GM23338 (cell line): ENCODE measurements around the gene PDCD7. TPM values are rescaled to one million over a fixed set of nuclear protein-coding genes. Genes with fewer than 3 reads are reported as not detected.

Experiments used
- ATAC-seq: fragments of 200-7000 bp; cut with Tn5 transposase; 3 replicates; pipeline ENCODE4 v1.9.1; 2020
- DNase-seq: peaks from one replicate; pipeline ENCODE4 v3.0.0-alpha.2; 2015; ENCODE audit warnings: low spot score
- H2AFZ ChIP-seq: fragments of 200-600 bp; sonication (generic); 2 replicates; pipeline ENCODE4 v1.8.0; 2016; ENCODE audit warnings: antibody characterized with exemption, mild to moderate bottlenecking, moderate library complexity
- H3F3A ChIP-seq: fragments of 200-600 bp; sonication (generic); replicated peaks from 2 replicates; pipeline ENCODE4 v1.8.0; 2017; ENCODE audit warnings: antibody characterized with exemption, mixed run types, low read depth
- H3K27ac ChIP-seq: fragments of 200-600 bp; sonication (generic); 2 replicates; pipeline ENCODE4 v1.6.1; 2016; ENCODE audit warnings: low read depth
- H3K27me3 ChIP-seq: fragments of 200-600 bp; sonication (generic); 2 replicates; pipeline ENCODE4 v1.8.0; 2016; ENCODE audit warnings: mild to moderate bottlenecking, mixed run types, moderate library complexity; ENCODE audit not compliant: insufficient read depth
- H3K36me3 ChIP-seq: fragments of 200-600 bp; sonication (generic); 2 replicates; pipeline ENCODE4 v1.8.0; 2016; ENCODE audit warnings: mild to moderate bottlenecking; ENCODE audit not compliant: insufficient read depth
- H3K4me1 ChIP-seq: fragments of 200-600 bp; sonication (generic); 2 replicates; pipeline ENCODE4 v1.8.0; 2016; ENCODE audit warnings: mild to moderate bottlenecking, moderate library complexity; ENCODE audit not compliant: insufficient read depth
- H3K4me2 ChIP-seq: fragments of 200-600 bp; sonication (generic); 2 replicates; pipeline ENCODE4 v1.7.1; 2017; ENCODE audit warnings: mixed run types
- H3K4me3 ChIP-seq: fragments of 200-600 bp; sonication (generic); 2 replicates; pipeline ENCODE4 v1.6.1; 2016; ENCODE audit warnings: mixed run types
- H3K79me2 ChIP-seq: fragments of 200-600 bp; sonication (generic); replicated peaks from 2 replicates; pipeline ENCODE4 v1.8.0; 2017; ENCODE audit warnings: mild to moderate bottlenecking; ENCODE audit not compliant: insufficient read depth
- H3K9me2 ChIP-seq: fragments of 200-600 bp; sonication (generic); 2 replicates; pipeline ENCODE4 v1.8.0; 2017; ENCODE audit not compliant: insufficient read depth
- H4K20me1 ChIP-seq: fragments of 200-600 bp; sonication (generic); replicated peaks from 2 replicates; pipeline ENCODE4 v1.8.0; 2017; ENCODE audit warnings: mild to moderate bottlenecking; ENCODE audit not compliant: insufficient read depth
- H3K27ac Mint-ChIP-seq: 2 replicates; pipeline ENCODE4 v1.8.0; 2020; ENCODE audit warnings: inconsistent platforms, mild to moderate bottlenecking, moderate library complexity, mixed read lengths
- H3K27me3 Mint-ChIP-seq: 3 replicates; pipeline ENCODE4 v1.8.0; 2022; ENCODE audit warnings: low read depth, mild to moderate bottlenecking, moderate library complexity, mixed read lengths, inconsistent platforms; ENCODE audit not compliant: insufficient read depth, poor library complexity
- H3K36me3 Mint-ChIP-seq: 3 replicates; pipeline ENCODE4 v1.8.0; 2021; ENCODE audit warnings: low read depth, mild to moderate bottlenecking, inconsistent platforms, moderate library complexity, mixed read lengths
- H3K4me1 Mint-ChIP-seq: 3 replicates; pipeline ENCODE4 v1.8.0; 2020; ENCODE audit warnings: mild to moderate bottlenecking, inconsistent platforms, mixed read lengths
- H3K4me3 Mint-ChIP-seq: 3 replicates; pipeline ENCODE4 v1.8.0; 2021; ENCODE audit warnings: moderate library complexity, mild to moderate bottlenecking, inconsistent platforms, mixed read lengths
- H3K9me3 Mint-ChIP-seq: 3 replicates; pipeline ENCODE4 v1.8.0; 2020; ENCODE audit warnings: moderate library complexity, mild to moderate bottlenecking, inconsistent platforms, mixed read lengths
- EZH2phosphoT487 ChIP-seq: fragments of 200-600 bp; sonication (generic); IDR thresholded peaks from one replicate; pipeline ENCODE4 v1.8.1; 2018; ENCODE audit warnings: antibody characterized with exemption; ENCODE audit not compliant: unreplicated experiment
- ZNF462 ChIP-seq: fragments of 250-450 bp; sonication (Bioruptor Pico); IDR thresholded peaks from 2 replicates; pipeline ENCODE4 v1.5.0; 2020; ENCODE audit warnings: mild to moderate bottlenecking, moderate library complexity
- polyA plus RNA-seq: library from polyadenylated mRNA; unstranded; fragments of >200 nt; fragmentation: Nextera tagmentation; extraction: Ambion mirVana; gene quantifications from 2 replicates; pipeline ENCODE4 v1.2.1, GENCODE V29; 2016
- total RNA-seq: library from RNA; depleted of rRNA; stranded (reverse); fragments of >200 nt; shearing (Covaris generic); gene quantifications from 2 replicates; pipeline ENCODE4 v1.2.3, GENCODE V29; 2014
- TF ChIP-seq, protein P1 (sequence below): IDR thresholded peaks from 2 replicates; pipeline ENCODE4 v1.6.1; 2016; ENCODE audit warnings: antibody characterized with exemption
- TF ChIP-seq, protein P2 (sequence below), 2 experiments: fragments of 200-600 bp in 1 of 2; sonication (generic) in 1 of 2; conservative IDR thresholded peaks; 2 replicates each; pipeline versions ENCODE4 v1.5.1 to v1.6.1; 2016 to 2017; ENCODE audit warnings: antibody characterized with exemption in 2 of 2, low read depth in 2 of 2, mild to moderate bottlenecking in 2 of 2, moderate library complexity in 1 of 2

The PDCD7 gene
- total and polyA plus RNA-seq, 2 experiments from 2014 or later: 16.8 to 21.2 TPM

GRCh38 chr15:65084500-65085206 is 49.0 kb downstream of the PDCD7 start:
- Mint-ChIP-seq H3K4me1 (peaks cover 68% of the 10 kb centered on the region), H3K9me3 (no peaks in the 10 kb centered on the region), H3K27ac (no peak overlapping the region), H3K36me3 (no peaks in the 10 kb centered on the region), H3K4me3 (no peak overlapping the region), H3K27me3 (peaks cover 17% of the 10 kb centered on the region)
- H3K4me2 ChIP-seq: peak overlapping the region; percentile 75; the same call in 1 of the 2 replicates
- H3K4me3 ChIP-seq: no peak overlapping the region
- no peak overlapping the region; the same call in 1 of the 2 replicates for H3K27ac ChIP-seq
- peaks cover 21% of the 10 kb centered on the region for H3F3A ChIP-seq
- H3K4me1 ChIP-seq: peaks cover 41% of the 10 kb centered on the region
- H3K79me2 ChIP-seq: no peaks in the 10 kb centered on the region
- no peaks in the 10 kb centered on the region for H3K9me2 ChIP-seq
- no peaks in the 10 kb centered on the region for H3K27me3 ChIP-seq
- ATAC-seq (no peak), DNase-seq (no peak)
- no peak for TF ChIP-seq ZNF462 (CRISPR knock-in tag)
- TF ChIP-seq, protein P1, sequence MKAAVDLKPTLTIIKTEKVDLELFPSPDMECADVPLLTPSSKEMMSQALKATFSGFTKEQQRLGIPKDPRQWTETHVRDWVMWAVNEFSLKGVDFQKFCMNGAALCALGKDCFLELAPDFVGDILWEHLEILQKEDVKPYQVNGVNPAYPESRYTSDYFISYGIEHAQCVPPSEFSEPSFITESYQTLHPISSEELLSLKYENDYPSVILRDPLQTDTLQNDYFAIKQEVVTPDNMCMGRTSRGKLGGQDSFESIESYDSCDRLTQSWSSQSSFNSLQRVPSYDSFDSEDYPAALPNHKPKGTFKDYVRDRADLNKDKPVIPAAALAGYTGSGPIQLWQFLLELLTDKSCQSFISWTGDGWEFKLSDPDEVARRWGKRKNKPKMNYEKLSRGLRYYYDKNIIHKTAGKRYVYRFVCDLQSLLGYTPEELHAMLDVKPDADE: no peak
- H2AFZ ChIP-seq: peak overlapping the region; percentile 84
- H4K20me1 ChIP-seq: no peaks in the 10 kb centered on the region
- H3K36me3 ChIP-seq: no peaks in the 10 kb centered on the region

GRCh38 chr15:65083262-65083701 is 50.3 kb downstream of the PDCD7 start:
- ATAC-seq (peak; percentile 50), DNase-seq (peak; percentile 75)
- TF ChIP-seq EZH2phosphoT487: no peak
- TF ChIP-seq, protein P2, sequence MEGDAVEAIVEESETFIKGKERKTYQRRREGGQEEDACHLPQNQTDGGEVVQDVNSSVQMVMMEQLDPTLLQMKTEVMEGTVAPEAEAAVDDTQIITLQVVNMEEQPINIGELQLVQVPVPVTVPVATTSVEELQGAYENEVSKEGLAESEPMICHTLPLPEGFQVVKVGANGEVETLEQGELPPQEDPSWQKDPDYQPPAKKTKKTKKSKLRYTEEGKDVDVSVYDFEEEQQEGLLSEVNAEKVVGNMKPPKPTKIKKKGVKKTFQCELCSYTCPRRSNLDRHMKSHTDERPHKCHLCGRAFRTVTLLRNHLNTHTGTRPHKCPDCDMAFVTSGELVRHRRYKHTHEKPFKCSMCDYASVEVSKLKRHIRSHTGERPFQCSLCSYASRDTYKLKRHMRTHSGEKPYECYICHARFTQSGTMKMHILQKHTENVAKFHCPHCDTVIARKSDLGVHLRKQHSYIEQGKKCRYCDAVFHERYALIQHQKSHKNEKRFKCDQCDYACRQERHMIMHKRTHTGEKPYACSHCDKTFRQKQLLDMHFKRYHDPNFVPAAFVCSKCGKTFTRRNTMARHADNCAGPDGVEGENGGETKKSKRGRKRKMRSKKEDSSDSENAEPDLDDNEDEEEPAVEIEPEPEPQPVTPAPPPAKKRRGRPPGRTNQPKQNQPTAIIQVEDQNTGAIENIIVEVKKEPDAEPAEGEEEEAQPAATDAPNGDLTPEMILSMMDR (conservative IDR thresholded peaks at IDR 0.05; ENCODE audit: low read depth in 2 of 2): peak; percentile 37 to 54
- Histone ChIP-seq H3K36me3 (no peaks in the 10 kb centered on the region), H3K4me3 (peak overlapping the region; percentile 42), H3K4me2 (peak overlapping the region; percentile 75), H3K9me2 (no peaks in the 10 kb centered on the region), H3F3A (peaks cover 26% of the 10 kb centered on the region), H3K79me2 (no peaks in the 10 kb centered on the region), H3K4me1 (peaks cover 44% of the 10 kb centered on the region), H2AFZ (peak overlapping the region; percentile 86), H3K27me3 (0 out of 2 replicates have a peak, but pooled peaks cover 3% of the 10 kb centered on the region), H4K20me1 (no peaks in the 10 kb centered on the region), H3K27ac (peak overlapping the region; percentile 84)
- Mint-ChIP-seq H3K4me3 (peak overlapping the region; percentile 18), H3K27ac (no peak overlapping the region), H3K9me3 (no peaks in the 10 kb centered on the region), H3K27me3 (peaks cover 14% of the 10 kb centered on the region), H3K4me1 (peaks cover 66% of the 10 kb centered on the region), H3K36me3 (no peaks in the 10 kb centered on the region; the same call in 2 of the 3 replicates)
